Activated naive CD4-positive, alpha-beta T cell (primary cell): Measurements from ENCODE around the gene CERT1.

Source experiments
- DNase-seq, 4 experiments: peaks; one replicate each; lab custom pipeline; 2025; lab: John Stamatoyannopoulos, UW

CERT1 gene

GRCh38 chr5:75389430-75389829 is 122.0 kb downstream of the CERT1 start:
- DNase-seq: no peak

DNA sequence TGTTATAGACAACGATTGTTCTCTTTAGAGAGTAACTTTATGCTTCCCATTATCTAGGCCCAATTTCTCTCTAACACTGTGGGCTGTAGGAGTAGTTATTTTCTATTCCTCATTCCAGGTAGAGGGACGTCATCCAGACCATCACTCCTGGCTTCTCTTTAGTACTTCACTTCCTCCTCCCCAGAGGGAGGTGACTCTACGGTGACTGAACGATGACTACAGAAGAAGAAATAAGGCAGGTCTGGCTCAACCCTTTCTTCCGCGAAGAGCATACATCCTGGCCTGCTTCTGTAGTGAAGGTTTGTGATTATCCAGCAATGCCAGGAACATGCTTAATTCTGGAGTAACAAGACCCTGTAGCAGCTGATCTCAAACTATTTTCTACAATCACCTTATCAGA is 123.6 kb downstream of the CERT1 start:
- DNase-seq: no peak

GRCh38 chr5:75384218-75384617 is 127.2 kb downstream of the CERT1 start:
- no peak for DNase-seq

DNA sequence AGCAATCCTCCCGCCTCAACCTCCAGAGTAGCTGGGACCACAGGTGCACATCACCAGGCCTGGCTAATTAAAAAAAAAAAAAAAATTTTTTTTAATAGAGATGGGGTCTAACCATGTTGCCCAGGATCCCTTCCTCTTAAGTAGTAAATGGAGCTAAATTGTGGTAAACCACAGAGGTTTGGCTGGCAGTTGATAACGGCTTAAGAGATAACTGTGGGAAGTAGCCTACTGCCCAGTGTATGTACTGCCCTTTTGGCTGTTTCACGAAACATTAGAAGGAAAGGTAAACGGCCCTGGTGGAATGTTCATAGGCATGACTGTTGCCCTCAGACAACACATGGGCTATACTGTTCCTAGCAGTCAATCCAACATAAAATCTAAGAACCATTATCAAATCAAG is 130.0 kb downstream of the CERT1 start:
- no peak for DNase-seq

DNA sequence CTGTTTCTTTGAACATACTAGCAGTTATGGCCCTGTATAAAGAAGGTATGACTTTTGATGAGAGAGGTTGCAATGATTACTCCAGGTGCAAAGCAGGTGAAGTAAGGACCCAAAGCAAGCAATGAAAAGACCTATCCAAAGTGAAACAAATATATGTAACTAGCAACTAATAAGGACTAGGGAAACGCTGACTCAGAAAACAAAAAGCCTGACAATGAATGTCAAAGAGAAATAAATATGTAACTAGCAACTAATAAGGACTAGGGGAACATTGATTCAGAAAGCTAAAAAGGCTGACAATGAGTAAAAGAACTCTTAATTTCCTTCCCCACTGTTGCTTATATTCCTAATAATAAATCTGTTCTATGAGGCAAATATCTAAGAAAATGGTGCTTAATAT is 131.3 kb downstream of the CERT1 start:
- DNase-seq: no peak

- DNase-seq: no peak
Observed at GRCh38 chr5:75375414-75375813, 136.0 kb downstream of the CERT1 start.

- no peak for DNase-seq
Observed at GRCh38 chr5:75374394-75374814, 137.0 kb downstream of the CERT1 start.

- no peak for DNase-seq
Observed at GRCh38 chr5:75373862-75374261, 137.6 kb downstream of the CERT1 start.

GRCh38 chr5:75368391-75368790 is 143.0 kb downstream of the CERT1 start:
- no peak for DNase-seq

DNA sequence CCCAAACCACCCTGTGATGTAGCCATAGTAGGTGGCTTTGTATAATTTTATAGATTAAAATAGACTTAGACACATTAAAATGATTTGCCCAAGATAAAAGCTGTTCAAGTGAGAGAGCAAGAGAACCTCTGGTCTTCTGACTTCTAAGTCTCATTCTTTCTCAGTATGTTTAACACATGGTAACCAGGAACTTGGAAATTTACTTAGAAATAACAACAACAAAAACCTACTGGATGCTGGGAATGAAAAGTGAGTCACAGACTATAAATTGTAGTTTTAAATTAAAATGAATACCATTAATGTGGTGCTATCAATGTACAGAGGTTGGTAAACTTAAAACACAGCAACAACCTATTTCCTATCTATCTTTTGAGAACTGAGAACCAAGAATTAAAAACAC is 144.0 kb downstream of the CERT1 start:
- no peak for DNase-seq

- DNase-seq: no peak
Observed at GRCh38 chr5:75366787-75367186, 144.6 kb downstream of the CERT1 start.

DNA sequence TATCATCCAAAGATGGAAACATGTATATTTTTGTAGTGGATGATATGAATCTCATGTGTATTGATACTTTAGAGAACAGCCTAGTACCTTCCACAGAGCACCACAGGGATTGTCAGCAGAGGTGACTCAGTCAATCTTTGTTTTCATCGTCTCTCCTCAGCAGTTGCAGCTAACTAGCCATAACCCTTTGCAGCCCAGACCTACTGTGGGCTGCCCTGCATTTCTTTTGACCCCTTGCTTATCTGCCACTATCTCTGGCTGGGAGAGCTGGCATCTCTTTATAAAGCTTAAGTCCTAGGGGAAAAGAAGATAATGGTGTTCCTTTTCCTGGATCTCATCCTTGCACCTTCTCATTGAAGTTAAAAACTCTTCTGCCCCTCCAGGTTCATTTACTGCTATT is 145.7 kb downstream of the CERT1 start:
- no peak for DNase-seq

DNA sequence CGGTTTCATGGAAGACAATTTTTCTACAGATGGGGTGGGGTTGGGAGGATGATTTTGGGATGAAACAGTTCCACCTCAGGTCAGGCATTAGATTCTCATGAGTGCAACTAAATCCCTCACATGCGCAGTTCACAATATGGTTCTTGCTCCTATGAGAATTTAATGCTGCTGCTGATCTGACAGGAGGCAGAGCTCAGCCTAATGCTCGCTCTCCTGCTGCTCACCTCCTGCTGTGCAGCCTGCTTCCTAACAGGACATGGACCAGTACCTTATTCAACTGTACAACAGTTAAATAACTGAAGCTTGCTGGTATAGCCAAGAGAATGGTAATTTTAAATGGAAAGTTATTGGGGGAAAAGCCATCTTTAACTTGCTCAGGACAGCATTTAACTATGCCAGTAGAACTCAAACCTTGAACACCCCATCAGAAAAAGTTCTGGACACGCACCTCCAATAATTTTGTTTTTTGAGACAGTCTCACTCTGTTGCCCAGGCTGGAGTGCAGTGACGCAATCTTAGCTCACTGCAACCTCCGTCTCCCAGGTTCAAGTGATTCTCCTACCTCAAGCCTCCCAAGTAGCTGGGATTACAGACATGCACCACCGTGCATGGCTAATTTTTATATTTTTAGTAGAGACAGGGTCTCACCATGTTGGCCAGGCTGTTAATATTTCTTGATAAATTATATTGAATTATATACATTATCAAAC is 146.7 kb downstream of the CERT1 start:
- no peak for DNase-seq

DNA sequence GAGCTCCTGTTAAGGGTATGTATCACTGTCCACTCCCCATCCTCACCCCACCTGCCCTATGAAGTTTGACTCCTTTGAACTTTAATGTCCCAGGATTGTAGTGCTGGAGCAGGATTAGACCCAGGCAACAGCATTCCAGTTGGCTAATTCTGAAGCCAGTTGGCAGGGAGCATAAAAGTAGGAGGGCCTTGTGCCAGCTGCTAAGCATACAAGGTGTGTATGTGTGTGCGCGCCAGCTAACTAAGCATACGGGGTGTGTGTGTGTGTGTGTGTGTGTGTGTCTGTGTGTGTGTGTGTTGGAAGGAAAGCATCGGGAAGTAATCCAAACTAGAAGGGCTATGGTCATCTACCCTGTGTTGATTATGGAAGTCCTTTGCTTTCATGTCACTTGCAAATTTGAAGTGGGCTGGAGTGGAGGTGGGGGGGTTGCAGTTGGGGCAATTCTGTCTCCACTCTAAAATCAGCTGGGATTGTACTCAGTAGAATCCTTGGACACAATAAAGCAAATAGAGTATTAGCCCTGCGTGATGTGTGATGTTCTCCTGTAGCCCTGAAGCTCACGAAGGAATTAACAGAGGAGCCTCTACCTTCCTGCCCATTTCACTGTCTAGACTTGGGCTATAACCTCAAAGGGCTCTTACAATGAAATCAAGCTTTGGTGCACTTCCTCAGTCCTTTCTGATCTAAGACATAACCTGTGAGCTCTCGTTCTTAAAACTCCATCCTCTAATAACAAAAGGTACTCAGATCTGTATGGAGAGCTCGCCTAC is 147.5 kb downstream of the CERT1 start:
- DNase-seq: no peak

DNA sequence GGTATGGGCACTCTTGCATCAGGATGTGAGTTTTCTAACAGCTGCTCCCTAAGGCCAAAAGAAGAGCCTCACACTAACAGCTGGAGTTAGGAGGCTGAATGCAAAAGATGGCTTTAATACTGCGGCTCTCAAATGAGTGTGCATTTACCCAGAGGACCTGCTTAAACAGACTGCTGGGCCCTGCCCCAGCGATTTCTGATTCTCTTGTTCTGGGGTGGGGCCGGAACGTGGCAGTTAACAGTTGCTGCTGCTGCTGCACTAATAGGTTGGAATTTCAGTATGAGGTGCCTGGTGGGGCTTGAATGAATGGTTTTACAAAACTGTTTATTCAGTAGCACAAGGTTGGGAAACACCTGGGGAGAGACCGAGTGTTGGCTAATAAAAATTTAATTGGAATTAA is 148.3 kb downstream of the CERT1 start:
- no peak for DNase-seq

GRCh38 chr5:75362474-75362975 is 148.9 kb downstream of the CERT1 start:
- no peak for DNase-seq

DNA sequence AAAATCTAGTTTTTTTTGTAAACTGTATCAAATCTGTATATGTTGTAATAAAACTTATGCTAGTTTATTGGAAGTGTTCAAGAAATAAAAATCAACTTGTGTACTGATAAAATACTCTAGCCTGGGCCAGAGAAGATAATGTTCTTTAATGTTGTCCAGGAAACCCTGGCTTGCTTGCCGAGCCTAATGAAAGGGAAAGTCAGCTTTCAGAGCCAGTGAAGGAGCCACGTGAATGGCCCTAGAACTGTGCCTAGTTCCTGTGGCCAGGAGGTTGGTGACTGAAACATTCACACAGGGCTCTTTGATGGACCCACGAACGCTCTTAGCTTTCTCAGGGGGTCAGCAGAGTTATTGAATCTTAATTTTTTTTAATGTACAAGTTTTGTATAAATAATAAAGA is 150.1 kb downstream of the CERT1 start:
- no peak for DNase-seq

- DNase-seq: no peak
Observed at GRCh38 chr5:75358117-75358516, 153.3 kb downstream of the CERT1 start.

DNA sequence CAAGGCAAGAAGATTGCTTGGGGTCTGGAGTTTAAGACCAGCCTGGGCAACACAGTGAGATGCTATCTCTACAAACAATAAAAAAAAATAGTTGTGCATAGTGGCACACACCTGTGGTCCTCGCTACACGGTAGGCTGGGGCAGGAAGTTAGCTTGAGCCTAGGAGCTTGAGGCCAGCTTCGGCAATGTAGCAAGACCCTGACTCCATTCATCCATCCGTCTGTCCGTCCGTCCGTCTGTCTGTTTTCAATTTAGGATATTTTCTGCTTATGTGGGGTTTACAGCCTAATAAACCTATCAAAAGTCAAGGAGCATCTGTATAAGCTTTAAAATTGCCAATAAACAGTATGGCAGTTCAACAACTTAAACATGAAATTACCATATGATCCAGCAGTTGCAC is 154.7 kb downstream of the CERT1 start:
- no peak for DNase-seq

- DNase-seq: no peak
Observed at GRCh38 chr5:75355236-75355635, 156.2 kb downstream of the CERT1 start.

DNA sequence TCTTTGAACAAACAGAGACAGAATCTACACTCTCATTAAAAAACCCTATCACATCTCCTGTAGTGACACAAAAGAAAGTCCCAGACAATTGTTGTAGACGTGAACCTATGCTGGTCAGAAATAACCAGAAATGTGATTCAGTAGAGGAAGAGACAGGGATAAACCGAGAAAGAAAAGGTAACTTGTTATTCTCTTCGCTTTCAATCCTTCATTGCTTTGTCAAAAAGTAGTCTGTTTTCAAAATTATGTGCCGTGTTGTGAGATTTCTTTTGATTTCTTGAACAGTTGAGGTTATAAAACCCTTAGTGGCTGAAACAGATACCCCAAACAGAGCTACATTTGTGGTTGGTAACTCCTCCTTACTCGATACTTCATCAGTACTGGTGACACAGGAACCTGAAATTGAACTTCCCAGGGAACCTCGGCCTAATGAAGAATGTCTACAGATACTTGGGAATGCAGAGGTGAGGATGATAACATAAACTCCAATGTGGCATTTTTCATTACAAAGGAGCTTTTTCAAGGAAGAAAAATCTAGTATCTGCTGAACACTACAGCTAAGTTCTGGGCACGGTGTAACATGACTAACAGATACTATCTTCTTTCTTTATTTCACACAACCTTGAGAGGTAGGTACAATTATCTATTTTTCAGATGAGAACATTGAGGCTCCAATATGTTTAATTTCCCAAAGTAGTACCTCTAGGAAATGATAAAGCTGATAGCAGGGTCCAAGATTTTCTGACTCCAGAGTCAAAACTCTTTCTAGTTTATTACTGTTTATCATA is 160.1 kb downstream of the CERT1 start:
- DNase-seq: no peak

DNA sequence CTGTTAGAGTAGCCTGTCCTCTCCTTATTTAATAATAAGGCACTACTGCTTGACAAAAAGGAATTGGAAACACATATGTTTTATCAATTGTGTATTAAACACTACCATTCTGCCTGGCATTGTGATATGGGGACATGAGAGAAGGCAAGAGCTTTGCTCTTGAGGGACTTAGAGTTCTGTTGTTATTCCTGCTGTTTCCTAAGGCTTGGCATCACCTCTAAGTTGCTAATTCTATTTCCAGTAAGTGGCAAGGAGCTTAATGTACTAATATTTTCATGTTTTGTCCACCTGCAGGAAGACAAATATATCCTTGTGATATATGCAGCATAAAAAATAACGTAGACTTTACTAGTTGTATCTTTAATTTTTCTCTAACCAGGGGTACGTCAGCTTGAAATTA is 161.8 kb downstream of the CERT1 start:
- DNase-seq: no peak

- DNase-seq: no peak
Observed at GRCh38 chr5:75348241-75348640, 163.2 kb downstream of the CERT1 start.
